SK-N-SH (cell line): ENCODE measurements around the gene KDSR.

Experiments
- FOXM1 ChIP-seq: IDR thresholded peaks from 2 replicates; pipeline ENCODE4 v1.4.0; 2012; ENCODE audit warnings: low read depth, mild to moderate bottlenecking
- POLR2AphosphoS5 ChIP-seq: IDR thresholded peaks from 2 replicates; pipeline ENCODE4 v1.6.1; 2012; ENCODE audit warnings: low read depth, low read length
- RFX5 ChIP-seq: IDR thresholded peaks from 2 replicates; pipeline ENCODE4 v1.6.1; 2012; ENCODE audit warnings: mild to moderate bottlenecking, improper control_type of control experiment, low read length
- SIN3A ChIP-seq: IDR thresholded peaks from 2 replicates; pipeline ENCODE4 v1.6.1; 2012; ENCODE audit warnings: low read depth, mild to moderate bottlenecking, low read length, moderate library complexity, borderline replicate concordance
- TAF1 ChIP-seq: IDR thresholded peaks from 2 replicates; pipeline ENCODE4 v1.6.1; 2012; ENCODE audit warnings: low read depth, mild to moderate bottlenecking, low read length, moderate library complexity, borderline replicate concordance
- TEAD4 ChIP-seq: IDR thresholded peaks from 2 replicates; pipeline ENCODE4 v1.4.0; 2012; ENCODE audit warnings: mild to moderate bottlenecking, borderline replicate concordance; ENCODE audit not compliant: insufficient read depth
- TF ChIP-seq, protein P1 (sequence below): IDR thresholded peaks from 2 replicates; pipeline ENCODE4 v1.6.1; 2012; ENCODE audit warnings: mild to moderate bottlenecking, low read depth, low read length, moderate library complexity

DNA sequence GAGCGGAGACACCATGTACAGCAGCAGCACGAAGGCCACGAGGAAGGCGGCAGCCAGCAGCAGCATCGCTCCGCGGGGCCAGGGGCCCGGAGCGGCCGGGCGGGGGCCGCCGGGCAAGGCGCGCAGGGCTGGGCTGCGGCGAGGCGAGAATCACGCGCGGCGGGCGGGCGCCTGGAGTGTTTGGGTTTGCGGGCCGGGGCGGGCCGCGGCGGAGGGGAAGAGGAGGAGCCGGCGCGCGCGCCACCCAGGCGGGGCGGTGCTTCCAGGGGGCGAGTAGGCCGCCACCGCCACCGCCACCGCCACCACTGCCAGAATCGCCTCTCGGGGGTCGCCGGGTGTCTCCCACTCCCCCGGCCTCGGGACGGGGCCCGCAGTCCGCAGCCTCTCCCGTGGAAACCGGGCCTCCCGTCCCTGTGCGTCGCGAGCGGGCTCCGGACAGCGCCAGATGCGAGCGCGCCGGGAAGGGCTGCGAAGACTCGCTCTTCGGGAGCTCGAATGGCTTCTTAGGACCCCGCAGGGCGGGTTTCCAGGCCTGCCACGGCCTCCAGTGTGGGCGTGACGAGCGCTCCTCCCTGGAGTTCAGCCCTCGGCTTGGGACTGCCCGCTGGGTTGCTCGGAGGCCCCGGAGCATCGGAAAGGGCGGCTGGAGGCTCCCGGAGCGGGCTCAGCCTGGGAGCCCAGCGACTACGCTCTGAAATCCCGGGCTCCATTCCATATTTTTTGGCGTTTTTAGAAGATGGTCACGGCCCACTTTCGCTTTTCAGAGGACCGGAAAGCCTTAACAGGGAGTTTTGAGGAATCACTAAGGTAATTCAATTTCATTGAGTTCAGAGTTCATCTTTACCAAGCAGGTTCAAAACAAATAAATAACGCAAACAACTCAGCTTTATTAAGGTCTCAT is at the start of gene KDSR:
- TF ChIP-seq RFX5, result peak; percentile 87
- TF ChIP-seq TAF1, result peak; percentile 76; the same call in 1 of the 2 replicates
- TF ChIP-seq TEAD4, result 0 out of 2 replicates have a peak, but pooled peaks have one; percentile 58
- peak; percentile 83; the same call in 1 of the 2 replicates for TF ChIP-seq SIN3A
- no peak for TF ChIP-seq FOXM1
- peak; percentile 85 for TF ChIP-seq POLR2AphosphoS5
- TF ChIP-seq, protein P1, sequence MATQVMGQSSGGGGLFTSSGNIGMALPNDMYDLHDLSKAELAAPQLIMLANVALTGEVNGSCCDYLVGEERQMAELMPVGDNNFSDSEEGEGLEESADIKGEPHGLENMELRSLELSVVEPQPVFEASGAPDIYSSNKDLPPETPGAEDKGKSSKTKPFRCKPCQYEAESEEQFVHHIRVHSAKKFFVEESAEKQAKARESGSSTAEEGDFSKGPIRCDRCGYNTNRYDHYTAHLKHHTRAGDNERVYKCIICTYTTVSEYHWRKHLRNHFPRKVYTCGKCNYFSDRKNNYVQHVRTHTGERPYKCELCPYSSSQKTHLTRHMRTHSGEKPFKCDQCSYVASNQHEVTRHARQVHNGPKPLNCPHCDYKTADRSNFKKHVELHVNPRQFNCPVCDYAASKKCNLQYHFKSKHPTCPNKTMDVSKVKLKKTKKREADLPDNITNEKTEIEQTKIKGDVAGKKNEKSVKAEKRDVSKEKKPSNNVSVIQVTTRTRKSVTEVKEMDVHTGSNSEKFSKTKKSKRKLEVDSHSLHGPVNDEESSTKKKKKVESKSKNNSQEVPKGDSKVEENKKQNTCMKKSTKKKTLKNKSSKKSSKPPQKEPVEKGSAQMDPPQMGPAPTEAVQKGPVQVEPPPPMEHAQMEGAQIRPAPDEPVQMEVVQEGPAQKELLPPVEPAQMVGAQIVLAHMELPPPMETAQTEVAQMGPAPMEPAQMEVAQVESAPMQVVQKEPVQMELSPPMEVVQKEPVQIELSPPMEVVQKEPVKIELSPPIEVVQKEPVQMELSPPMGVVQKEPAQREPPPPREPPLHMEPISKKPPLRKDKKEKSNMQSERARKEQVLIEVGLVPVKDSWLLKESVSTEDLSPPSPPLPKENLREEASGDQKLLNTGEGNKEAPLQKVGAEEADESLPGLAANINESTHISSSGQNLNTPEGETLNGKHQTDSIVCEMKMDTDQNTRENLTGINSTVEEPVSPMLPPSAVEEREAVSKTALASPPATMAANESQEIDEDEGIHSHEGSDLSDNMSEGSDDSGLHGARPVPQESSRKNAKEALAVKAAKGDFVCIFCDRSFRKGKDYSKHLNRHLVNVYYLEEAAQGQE, result no peak; the same call in 1 of the 2 replicates
